GM12801 (cell line): Measurements from ENCODE around the gene RELA.

ENCODE experiments used
- TF ChIP-seq, protein P1 (sequence below): IDR thresholded peaks from one replicate; pipeline ENCODE4 v1.5.1; 2011; ENCODE audit warnings: control low read depth; ENCODE audit not compliant: insufficient read length; ENCODE audit errors: extremely low read depth

Gene RELA

DNA sequence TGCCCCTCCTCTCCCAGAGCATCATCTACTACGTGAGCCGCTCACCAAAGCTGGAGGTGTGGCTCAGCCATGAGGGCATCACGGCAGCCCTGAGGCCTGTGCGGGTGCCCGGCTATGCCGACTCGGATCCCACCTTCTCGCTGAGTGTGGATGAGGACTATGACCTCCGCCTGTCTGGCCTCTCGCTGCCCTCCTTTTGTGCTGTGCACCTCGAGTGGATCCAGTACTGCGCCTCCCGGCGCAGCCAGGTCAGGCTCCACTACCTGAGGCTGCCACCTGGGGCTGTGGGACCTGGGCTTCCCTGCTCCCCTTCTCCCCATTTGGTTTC lies 28.6 kb downstream of the RELA start:
- TF ChIP-seq, protein P1, sequence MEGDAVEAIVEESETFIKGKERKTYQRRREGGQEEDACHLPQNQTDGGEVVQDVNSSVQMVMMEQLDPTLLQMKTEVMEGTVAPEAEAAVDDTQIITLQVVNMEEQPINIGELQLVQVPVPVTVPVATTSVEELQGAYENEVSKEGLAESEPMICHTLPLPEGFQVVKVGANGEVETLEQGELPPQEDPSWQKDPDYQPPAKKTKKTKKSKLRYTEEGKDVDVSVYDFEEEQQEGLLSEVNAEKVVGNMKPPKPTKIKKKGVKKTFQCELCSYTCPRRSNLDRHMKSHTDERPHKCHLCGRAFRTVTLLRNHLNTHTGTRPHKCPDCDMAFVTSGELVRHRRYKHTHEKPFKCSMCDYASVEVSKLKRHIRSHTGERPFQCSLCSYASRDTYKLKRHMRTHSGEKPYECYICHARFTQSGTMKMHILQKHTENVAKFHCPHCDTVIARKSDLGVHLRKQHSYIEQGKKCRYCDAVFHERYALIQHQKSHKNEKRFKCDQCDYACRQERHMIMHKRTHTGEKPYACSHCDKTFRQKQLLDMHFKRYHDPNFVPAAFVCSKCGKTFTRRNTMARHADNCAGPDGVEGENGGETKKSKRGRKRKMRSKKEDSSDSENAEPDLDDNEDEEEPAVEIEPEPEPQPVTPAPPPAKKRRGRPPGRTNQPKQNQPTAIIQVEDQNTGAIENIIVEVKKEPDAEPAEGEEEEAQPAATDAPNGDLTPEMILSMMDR = no peak

DNA sequence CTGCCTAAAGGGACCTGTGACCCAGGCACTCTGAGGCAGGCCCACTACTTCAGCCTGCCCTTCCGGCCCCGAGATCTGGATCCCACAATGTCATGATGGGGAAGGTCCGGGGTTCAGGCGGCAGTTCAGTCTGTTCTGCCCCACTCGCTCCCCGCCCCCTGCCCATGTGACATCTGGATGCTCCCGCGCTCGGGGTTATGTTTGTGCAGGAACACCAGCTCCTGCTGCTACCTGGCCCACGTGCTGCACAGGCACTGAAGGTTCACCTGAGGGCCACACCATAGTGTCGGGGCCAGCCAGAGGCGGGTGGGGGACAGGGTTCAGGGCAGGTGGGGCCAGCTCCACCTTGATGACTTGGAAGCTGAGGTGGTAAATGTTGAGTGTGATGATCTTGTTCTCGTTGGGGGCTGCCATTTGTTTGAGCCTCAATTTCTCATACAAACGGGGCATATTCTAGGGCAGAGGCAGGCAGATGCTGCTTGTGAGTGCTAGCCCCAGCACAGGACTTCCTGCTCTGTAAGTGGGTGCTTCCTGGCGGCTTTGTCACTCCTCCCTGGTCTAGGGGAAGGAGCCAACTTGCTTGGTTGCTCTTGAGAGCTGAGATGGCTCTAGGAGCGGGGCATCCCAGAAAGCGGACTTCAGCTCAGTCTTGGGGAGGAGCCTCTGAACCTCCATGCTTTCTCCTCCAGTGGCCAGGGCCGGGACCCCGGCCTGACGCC lies 29.2 kb downstream of the RELA start:
- TF ChIP-seq, protein P1 = no peak

DNA sequence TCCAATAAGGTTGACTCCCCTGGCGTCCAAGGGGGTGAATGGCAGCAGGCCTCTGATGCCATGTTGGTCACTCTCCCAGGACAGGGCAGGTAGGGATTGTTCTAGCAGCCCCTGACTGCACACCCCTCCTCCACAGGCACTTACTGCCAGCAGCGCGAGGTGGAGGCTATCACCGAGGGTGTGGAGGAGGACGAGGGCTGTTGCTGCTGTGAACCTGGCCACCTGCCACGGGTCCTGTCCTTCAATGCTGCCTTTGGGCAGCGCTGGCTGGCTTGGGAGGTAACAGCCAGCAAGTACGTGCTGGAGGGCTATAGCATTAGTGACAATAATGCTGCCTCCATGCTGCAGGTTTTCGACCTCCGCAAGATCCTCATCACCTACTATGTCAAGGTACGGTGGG lies 32.5 kb downstream of the RELA start:
- TF ChIP-seq, protein P1 = no peak

GRCh38 chr11:65629579-65629978 lies 33.1 kb downstream of the RELA start:
- TF ChIP-seq, protein P1 = no peak

- TF ChIP-seq, protein P1 = no peak
Measured at GRCh38 chr11:65627202-65627601, 35.5 kb downstream of the RELA start.

- TF ChIP-seq, protein P1 = no peak
Measured at GRCh38 chr11:65625628-65626342, 36.9 kb downstream of the RELA start.

DNA sequence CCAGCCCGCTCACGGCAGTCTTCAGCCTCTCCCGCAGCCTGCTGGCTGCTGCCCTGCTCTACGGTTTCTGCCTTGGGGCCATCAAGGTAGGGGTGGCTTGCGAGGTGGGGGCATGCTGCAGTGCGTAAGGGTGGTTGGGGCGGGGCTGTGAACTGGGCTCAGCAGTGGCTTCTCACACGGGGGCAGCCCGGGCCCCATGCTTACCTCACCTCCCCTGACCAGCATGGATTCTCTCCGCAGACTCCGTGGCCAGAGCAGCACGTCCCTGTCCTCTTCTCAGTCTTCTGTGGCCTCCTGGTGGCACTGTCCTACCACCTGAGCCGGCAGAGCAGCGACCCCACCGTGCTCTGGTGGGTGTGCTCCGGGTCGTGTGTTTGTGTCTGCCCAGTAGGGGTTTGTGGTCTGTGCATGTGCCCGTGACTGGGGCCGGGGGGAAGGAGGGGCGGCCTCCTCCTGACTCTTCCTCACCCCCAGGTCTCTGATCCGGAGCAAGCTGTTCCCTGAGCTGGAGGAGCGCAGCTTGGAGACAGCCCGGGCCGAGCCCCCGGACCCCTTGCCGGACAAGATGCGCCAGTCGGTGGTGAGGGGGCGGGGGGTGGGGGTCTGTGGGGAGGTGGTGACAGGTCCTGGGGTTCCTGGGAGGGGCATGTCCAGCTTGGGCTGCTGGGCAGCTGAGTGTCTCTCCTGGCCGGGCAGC lies 37.6 kb downstream of the RELA start:
- TF ChIP-seq, protein P1 = no peak
